ENCODE results near the gene GGNBP2.

DNA sequence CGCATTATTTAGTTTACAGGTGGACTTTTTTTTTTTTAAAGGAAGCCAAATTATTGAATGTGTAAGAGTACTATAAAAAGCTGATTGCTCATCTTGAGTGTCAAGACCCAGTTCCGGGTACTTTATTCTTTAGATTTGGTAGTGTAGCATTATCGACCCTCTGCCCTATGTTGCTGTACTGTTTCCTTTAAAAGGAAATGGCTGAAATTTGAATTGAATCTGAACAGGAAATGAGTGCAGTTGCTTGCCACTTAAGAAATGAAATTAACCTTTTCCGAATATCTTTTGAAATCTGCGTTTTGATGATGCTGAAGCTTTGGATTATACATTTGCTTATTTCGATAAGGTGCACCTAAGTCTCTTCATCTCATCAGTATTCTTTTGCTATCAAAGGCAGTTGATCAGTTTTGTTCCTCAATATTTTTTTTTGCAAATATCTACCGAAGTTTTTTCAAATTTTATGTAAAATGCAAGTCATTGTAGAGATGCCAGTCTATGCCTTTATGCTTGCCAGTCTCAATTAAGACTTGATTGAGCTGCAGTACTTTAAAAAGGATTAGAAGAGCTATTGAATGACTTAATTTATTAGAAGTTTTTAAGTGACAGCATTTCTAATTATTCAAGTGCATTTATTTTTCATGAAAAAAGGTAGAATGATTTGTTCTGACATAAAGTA, 1.8 kb downstream of the GGNBP2 start:
- TF ChIP-seq, protein P1, sequence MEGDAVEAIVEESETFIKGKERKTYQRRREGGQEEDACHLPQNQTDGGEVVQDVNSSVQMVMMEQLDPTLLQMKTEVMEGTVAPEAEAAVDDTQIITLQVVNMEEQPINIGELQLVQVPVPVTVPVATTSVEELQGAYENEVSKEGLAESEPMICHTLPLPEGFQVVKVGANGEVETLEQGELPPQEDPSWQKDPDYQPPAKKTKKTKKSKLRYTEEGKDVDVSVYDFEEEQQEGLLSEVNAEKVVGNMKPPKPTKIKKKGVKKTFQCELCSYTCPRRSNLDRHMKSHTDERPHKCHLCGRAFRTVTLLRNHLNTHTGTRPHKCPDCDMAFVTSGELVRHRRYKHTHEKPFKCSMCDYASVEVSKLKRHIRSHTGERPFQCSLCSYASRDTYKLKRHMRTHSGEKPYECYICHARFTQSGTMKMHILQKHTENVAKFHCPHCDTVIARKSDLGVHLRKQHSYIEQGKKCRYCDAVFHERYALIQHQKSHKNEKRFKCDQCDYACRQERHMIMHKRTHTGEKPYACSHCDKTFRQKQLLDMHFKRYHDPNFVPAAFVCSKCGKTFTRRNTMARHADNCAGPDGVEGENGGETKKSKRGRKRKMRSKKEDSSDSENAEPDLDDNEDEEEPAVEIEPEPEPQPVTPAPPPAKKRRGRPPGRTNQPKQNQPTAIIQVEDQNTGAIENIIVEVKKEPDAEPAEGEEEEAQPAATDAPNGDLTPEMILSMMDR (conservative IDR thresholded peaks at IDR 0.05; ENCODE audit: low read length), result no peak
- no peak for TF ChIP-seq EZH2phosphoT487 (IDR thresholded peaks at IDR 0.05; ENCODE audit: borderline replicate concordance)
